ENCODE measurements around the gene PIP4P1. TPM values are rescaled to one million over a fixed set of nuclear protein-coding genes. Genes with fewer than 3 reads are reported as not detected.
A peak's percentile ranks its signal among the peaks of the same experiment; 100 is the strongest.

PIP4P1 gene
- total and polyA plus RNA-seq, 10 of the 15 experiments (the other 5 are each of a cell fraction or from before 2014, with no cell fraction given), result 19.1 to 47.4 (median 39.7) TPM

DNA sequence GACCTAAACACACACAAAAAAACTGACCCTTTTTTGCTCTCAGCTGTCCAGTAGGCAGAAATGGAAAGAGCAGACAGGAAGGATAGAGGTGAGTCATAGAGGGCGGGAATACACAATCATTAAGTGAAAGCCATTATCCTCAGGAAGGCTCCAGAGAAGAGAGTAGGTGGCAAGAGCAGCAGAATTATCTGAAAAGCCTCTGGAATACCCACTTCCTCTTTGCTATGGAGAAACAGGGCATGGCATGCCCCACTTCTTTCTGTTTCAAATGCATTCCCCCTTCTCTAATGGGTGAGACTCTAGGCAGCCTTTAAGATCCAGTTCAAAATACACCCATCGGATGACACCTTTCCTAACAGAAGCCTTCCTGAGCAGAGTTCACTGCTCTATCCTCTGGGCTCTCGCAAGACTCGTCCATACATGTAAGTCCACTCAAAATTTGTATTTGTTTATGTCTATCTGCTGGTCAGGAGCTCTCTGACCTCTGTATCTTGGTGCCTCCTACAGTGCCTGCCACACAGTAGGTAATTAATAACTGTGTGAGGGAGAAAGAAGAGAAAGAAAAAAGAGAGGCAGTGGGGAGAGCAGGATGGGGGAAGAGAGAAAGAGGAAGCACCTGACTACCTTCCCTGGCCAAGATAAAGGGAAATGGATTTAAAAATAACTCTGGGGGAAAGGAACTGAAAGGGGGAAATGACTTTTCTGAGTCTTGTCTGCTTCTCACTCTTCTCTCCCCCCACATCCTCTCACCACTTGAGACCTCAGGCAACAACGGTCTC is 33.8 kb downstream of the PIP4P1 start (continued):
- TF ChIP-seq ZBTB4 (CRISPR knock-in tag; IDR thresholded peaks at IDR 0.05) (no peak), TBL1XR1 (IDR thresholded peaks at IDR 0.05; ENCODE audit: low read depth, low read length) (0 out of 2 replicates have a peak, but pooled peaks have one; percentile 39), ESRRA (IDR thresholded peaks at IDR 0.05; ENCODE audit: low read length) (no peak), SMAD1 (IDR thresholded peaks at IDR 0.05; ENCODE audit: low read depth, partially characterized antibody) (no peak), YBX1 (IDR thresholded peaks at IDR 0.05) (no peak), CEBPZ (IDR thresholded peaks at IDR 0.05; ENCODE audit: low read depth, low read length) (no peak), MAX (IDR thresholded peaks at IDR 0.05; ENCODE audit: low read depth, low read length) (no peak), MTA3 (IDR thresholded peaks at IDR 0.05; ENCODE audit: borderline replicate concordance, low read length) (peak; percentile 78; the same call in 1 of the 2 replicates), ETV6 (conservative IDR thresholded peaks at IDR 0.05 in 1 of 2, IDR thresholded peaks at IDR 0.05 in 1 of 2; ENCODE audit: borderline replicate concordance in 1 of 2, low read depth in 1 of 2) (peak in 1 of 2 experiments; percentile 98; a peak in 2 of 4 replicates), SRF (IDR thresholded peaks at IDR 0.05; ENCODE audit: low read depth in 2 of 2, low read length in 2 of 2) (no peak), POLR2AphosphoS2 (IDR thresholded peaks at IDR 0.05; ENCODE audit: low read depth, low read length) (no peak), LARP7 (IDR thresholded peaks at IDR 0.05) (no peak), CBX5 (IDR thresholded peaks at IDR 0.05; ENCODE audit: low read depth) (no peak), STAT3 (IDR thresholded peaks at IDR 0.05; ENCODE audit: low read depth, low read length) (no peak), ZSCAN29 (IDR thresholded peaks at IDR 0.05) (no peak), SMAD5 (IDR thresholded peaks at IDR 0.05; ENCODE audit: low read depth) (no peak), FOXM1 (IDR thresholded peaks at IDR 0.05; ENCODE audit: low read depth, low read length) (peak; percentile 84), KLF5 (IDR thresholded peaks at IDR 0.05; ENCODE audit: partially characterized antibody) (no peak), CHD2 (IDR thresholded peaks at IDR 0.05; ENCODE audit: borderline replicate concordance, low read depth, low read length) (0 out of 2 replicates have a peak, but pooled peaks have one; percentile 21)
- TF ChIP-seq, protein P1, sequence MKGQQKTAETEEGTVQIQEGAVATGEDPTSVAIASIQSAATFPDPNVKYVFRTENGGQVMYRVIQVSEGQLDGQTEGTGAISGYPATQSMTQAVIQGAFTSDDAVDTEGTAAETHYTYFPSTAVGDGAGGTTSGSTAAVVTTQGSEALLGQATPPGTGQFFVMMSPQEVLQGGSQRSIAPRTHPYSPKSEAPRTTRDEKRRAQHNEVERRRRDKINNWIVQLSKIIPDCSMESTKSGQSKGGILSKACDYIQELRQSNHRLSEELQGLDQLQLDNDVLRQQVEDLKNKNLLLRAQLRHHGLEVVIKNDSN (IDR thresholded peaks at IDR 0.05; ENCODE audit: borderline replicate concordance, extremely low read length, insufficient read depth, low read depth, low read length), result no peak
